ENCODE results near the gene PLCL2.

- no peak for TF ChIP-seq EZH2 (IDR thresholded peaks at IDR 0.05; ENCODE audit: low read length, missing control alignments)
- TF ChIP-seq, protein P1, sequence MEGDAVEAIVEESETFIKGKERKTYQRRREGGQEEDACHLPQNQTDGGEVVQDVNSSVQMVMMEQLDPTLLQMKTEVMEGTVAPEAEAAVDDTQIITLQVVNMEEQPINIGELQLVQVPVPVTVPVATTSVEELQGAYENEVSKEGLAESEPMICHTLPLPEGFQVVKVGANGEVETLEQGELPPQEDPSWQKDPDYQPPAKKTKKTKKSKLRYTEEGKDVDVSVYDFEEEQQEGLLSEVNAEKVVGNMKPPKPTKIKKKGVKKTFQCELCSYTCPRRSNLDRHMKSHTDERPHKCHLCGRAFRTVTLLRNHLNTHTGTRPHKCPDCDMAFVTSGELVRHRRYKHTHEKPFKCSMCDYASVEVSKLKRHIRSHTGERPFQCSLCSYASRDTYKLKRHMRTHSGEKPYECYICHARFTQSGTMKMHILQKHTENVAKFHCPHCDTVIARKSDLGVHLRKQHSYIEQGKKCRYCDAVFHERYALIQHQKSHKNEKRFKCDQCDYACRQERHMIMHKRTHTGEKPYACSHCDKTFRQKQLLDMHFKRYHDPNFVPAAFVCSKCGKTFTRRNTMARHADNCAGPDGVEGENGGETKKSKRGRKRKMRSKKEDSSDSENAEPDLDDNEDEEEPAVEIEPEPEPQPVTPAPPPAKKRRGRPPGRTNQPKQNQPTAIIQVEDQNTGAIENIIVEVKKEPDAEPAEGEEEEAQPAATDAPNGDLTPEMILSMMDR (conservative IDR thresholded peaks at IDR 0.05 in 1 of 2, IDR thresholded peaks at IDR 0.05 in 1 of 2; ENCODE audit: low read depth in 1 of 2, low read length in 2 of 2) = no peak
Observed at GRCh38 chr3:17038900-17039553, 154.3 kb downstream of the PLCL2 start.
